Right cardiac atrium (tissue), 5 donors: ENCODE results near the gene POLN. TPM values are rescaled to one million over a fixed set of nuclear protein-coding genes. Genes with fewer than 3 reads are reported as not detected.

Experiments
- ATAC-seq, 2 donors: fragments of 200-7000 bp; cut with Tn5 transposase; one replicate each; pipeline versions ENCODE4 v1.8.0 to v1.9.1; 2020; ENCODE audit warnings: moderate library complexity in 2 of 2, mild to moderate bottlenecking in 1 of 2
- DNase-seq, 3 donors: peaks; one replicate each; pipeline ENCODE4 v3.0.0-alpha.2; 2020
- H3K27ac ChIP-seq: one replicate; pipeline ENCODE4 v1.5.1; 2013; ENCODE audit warnings: mild to moderate bottlenecking, low read length, control low read depth, moderate library complexity
- H3K27me3 ChIP-seq: one replicate; pipeline ENCODE4 v1.6.1; 2013; ENCODE audit not compliant: control insufficient read depth, insufficient read depth
- H3K4me1 ChIP-seq: one replicate; pipeline ENCODE4 v1.6.1; 2013; ENCODE audit warnings: low read length; ENCODE audit not compliant: control insufficient read depth, insufficient read depth
- H3K4me3 ChIP-seq: one replicate; pipeline ENCODE4 v1.5.1; 2013; ENCODE audit warnings: low read length, control low read depth
- H3K9me3 ChIP-seq: one replicate; pipeline ENCODE4 v1.6.1; 2013; ENCODE audit warnings: low read length; ENCODE audit not compliant: control insufficient read depth
- WGBS: extraction: QIAGEN DNeasy Blood & Tissue Kit; methylation state at CpG from one replicate; pipeline ENCODE4 v1.1.7; 2013; 5-methylcytosine and 5-hydroxymethylcytosine counted together
- intact Hi-C, 4 donors: fragments of 100-400 bp; cut with DNase I; formaldehyde crosslinking; loops; one replicate each; pipeline versions ENCODE4 v1.11.0 to v1.14.0; 2022 to 2023
- polyA plus RNA-seq: library from polyadenylated mRNA; stranded (reverse); fragments of 200-250 nt; gene quantifications from one replicate; pipeline ENCODE4 v1.2.3, GENCODE V29; 2013
- total RNA-seq, 4 donors: library from RNA; stranded (reverse); fragmentation: NEBNext Ultra II Directional; extraction: Animal tissue kit (Norgen Biotek cat#: 25700); gene quantifications; one replicate each; pipeline ENCODE4 v1.2.1, GENCODE V29; 2021
- donor health status: healthy with polysubstance abuse.
- donor health status: DM: no; HTN: yes; CAD: no.
- donor health status: DM: no; HTN: no; CAD: no.
- donor health status: DM: no; HTN: yes; CAD: no; lungs with severe emphysema.
- donor health status: DM: yes; HTN: yes; CAD: no.

The POLN gene
- total and polyA plus RNA-seq, 5 donors: 1.5 to 5.9 (median 3.8) TPM

DNA sequence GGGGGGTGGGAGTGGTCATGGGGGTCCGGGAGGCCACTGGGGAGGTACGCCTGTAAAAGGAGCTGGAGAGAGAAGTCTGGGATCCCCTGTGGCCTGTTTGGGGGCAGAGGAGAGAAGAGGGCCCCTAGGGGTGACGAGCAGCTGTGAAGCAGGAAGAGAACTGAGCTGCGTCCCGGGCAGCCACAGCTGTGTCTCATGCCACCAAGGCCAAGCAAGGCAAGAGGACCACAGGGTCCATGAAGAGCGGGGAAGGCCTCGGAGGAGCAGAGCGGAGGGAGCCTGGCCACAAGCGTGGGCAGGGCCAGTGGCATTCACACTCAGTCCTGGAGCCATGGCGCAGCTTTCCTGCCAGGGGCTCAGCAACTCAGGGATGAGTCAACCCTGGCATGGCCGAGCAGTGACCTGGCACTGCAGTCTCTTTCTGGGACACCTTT is 196.4 kb downstream of the POLN start:
- H3K9me3 ChIP-seq: no peaks in the 10 kb centered on the region
- no peak for ATAC-seq
- H3K27me3 ChIP-seq: no peaks in the 10 kb centered on the region
- no peak for DNase-seq
- H3K27ac ChIP-seq: no peak overlapping the region
- H3K4me1 ChIP-seq: no peaks in the 10 kb centered on the region
- intact Hi-C loops: no loop called here
- 76% methylated on average over 11 of the region's 11 CpGs for WGBS
- H3K4me3 ChIP-seq: no peak overlapping the region

DNA sequence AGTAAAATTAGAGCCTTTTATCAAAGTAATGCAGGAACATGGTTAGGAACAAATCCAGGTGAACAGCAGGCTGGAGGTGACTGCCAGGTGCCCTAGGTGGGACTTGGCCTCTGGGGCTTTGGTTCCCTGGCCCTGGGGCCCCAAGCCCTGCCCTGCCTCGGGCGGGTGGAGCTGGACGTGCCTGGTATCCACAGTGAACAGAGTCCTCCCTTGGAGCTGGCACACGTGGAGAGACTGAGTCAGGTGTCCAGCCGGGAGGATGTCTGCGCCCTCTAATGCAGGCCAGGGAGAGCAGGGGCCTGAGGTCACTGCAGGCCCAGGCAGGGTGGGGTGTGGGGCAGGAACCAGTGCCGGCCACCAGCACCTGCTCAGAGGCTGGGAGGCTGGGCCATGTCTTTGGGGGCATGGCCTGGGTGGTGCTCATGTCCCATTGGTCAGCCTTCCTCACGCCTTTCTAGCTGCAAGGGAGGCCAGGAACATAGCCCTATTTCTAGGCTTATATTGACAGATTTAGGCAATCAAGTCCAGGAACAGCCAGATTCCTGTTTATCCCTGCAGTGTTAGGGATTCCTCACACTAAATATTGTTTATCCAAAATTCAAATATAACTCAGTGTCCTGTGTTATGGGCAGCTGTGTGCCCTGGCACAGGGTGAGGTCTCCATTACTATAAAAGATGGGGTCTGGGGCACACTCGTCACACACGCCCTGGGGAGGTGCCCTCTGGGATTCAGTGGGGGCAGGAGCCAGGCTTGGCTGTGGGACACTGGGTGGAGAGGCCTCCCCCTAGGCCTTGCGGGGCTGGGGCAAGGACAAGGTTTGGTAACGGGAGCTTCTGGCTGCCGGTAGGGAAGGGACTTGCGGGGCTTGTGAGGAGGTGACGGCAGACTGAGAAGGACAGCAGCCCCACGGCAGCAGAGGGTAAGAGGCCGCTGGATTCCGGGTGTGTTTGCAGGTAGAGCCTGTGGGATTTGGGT is 197.1 kb downstream of the POLN start:
- ATAC-seq: no peak
- Histone ChIP-seq H3K9me3 (no peaks in the 10 kb centered on the region), H3K27ac (no peak overlapping the region), H3K27me3 (no peaks in the 10 kb centered on the region), H3K4me1 (no peaks in the 10 kb centered on the region), H3K4me3 (no peak overlapping the region)
- intact Hi-C loops: no loop called here
- peak in 1 of 3 donors; percentile 60 for DNase-seq
- 88% methylated on average over 18 of the region's 18 CpGs for WGBS

DNA sequence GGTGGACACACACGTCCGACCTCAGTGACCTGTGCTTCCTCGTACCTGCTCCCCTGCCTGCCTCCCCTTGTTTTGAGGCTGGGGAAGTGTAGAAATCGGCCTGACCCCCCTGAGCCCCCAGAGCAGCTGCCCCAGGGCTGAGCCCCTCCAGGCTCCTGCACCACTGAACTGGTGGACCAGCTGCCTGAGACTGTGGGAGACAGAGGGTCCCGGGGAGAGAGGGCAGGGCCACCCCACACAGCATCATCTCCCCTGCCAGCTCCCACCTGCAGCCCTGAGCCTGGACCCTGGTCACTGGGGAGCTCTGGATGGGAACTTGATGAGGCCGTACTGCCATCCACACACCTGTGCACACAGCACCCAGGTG is 197.8 kb downstream of the POLN start:
- DNase-seq (peak in 1 of 3 donors; percentile 44), ATAC-seq (no peak)
- no peak overlapping the region for H3K4me3 ChIP-seq
- H3K9me3 ChIP-seq: no peaks in the 10 kb centered on the region
- H3K27ac ChIP-seq: no peak overlapping the region
- WGBS: 88% methylated on average over 6 of the region's 6 CpGs
- H3K4me1 ChIP-seq: no peaks in the 10 kb centered on the region
- intact Hi-C loops: no loop called here
- H3K27me3 ChIP-seq: no peaks in the 10 kb centered on the region

DNA sequence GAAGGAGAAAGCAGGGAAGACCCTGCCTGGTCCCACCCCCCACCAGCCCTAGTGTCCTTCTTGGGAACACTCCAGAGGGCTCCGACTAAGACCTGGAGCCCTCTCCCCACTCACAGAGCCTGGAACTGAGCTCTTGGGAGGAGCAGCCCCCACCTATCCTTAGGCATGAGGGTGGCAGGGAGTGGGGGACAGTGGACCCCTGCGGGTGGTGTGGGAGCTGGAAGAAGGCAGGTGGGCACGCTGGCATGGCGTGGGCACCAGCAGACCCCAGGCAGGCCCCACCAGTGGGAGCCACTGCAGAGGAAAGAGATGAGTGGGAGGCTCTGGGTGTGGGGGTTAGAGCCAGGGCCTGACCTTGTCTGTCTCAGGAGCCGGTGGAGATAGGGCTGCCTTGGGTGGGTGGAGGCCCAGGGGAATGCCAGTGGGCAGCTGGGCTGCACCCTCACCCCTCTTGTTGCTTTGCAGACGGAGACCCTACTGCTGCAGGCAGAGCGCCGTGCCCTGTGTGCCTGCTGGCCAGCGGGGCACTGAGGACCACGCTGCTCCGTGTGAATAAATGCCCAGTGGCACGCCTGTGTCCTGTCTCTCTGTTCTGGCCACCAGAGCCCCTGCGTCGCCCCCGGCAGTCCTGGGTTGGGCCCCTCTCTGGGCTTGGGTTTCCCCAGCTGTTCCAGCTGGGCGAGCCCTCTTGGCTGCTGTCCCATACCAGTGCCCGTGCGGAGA is 198.4 kb downstream of the POLN start:
- intact Hi-C loops: no loop called here
- peak in 1 of 3 donors; percentile 48 for DNase-seq
- H3K4me3 ChIP-seq: no peak overlapping the region
- H3K27me3 ChIP-seq: no peaks in the 10 kb centered on the region
- no peaks in the 10 kb centered on the region for H3K4me1 ChIP-seq
- no peak overlapping the region for H3K27ac ChIP-seq
- ATAC-seq: no peak
- 91% methylated on average over 18 of the region's 18 CpGs for WGBS
- H3K9me3 ChIP-seq: no peaks in the 10 kb centered on the region

DNA sequence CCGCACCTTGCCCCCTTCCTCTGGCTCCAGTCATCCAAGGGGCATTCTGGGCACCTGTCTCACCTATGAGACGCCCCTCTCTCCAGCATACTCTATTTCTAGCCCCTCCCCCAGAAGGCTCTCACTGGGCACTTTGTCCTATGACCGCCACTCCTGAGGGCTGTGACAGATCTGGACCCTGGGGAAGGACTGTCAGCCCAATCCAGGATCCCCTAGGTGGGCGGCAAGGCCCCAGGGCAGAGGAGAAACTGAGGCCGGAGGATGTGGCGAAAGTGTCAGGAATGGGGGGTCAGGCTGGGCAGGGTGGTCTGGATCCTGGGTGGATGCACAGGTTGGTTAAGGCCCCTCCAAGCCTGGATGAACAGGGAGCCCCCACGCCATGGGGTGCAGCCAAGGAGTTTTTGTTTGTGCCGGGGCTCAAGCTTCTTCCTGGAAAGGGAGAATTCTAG is 198.9 kb downstream of the POLN start:
- 86% methylated on average over 8 of the region's 8 CpGs for WGBS
- H3K4me1 ChIP-seq: no peaks in the 10 kb centered on the region
- no peak for DNase-seq
- H3K27ac ChIP-seq: no peak overlapping the region
- H3K27me3 ChIP-seq: no peaks in the 10 kb centered on the region
- no peak for ATAC-seq
- intact Hi-C loops: no loop called here
- H3K9me3 ChIP-seq: no peaks in the 10 kb centered on the region
- H3K4me3 ChIP-seq: no peak overlapping the region

DNA sequence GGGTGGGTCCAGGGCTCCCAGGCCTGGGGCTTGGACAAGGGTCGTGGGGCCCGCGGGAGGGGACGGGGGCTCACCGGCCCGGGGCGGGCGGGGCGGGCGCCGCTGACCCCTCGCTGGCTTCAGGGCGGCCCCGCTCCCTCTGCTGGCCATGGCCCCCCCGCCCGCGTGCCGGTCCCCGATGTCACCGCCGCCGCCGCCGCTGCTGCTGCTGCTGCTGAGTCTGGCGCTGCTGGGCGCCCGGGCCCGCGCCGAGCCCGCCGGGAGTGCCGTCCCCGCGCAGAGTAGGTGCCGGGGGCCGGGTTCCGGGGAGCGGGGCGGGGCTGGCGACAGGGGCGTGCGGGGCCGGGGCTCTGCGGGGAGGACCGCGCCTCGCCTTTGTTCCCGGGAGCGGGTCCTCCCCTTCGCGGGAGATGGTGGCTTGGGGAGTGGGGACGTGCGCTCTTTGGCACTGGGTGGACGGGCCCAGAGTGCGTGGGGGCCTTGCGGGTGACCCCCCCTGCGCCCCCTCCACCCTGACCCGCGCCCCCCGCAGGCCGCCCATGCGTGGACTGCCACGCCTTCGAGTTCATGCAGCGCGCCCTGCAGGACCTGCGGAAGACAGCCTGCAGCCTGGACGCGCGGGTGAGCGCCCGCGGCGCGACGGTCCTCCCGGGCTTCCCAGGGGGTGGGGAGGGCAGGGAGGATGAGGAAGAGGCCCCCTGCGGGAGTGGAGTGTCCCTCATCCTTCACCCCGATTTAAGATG is 199.5 kb downstream of the POLN start:
- intact Hi-C loops: no loop called here
- ATAC-seq (peak; percentile 14 to 27), DNase-seq (peak in 2 of 3 donors; percentile 68 to 72)
- no peaks in the 10 kb centered on the region for H3K27me3 ChIP-seq
- H3K9me3 ChIP-seq: no peaks in the 10 kb centered on the region
- no peaks in the 10 kb centered on the region for H3K4me1 ChIP-seq
- H3K4me3 ChIP-seq: peak overlapping the region; percentile 92
- WGBS: 2% methylated on average over 80 of the region's 80 CpGs
- no peak overlapping the region for H3K27ac ChIP-seq

DNA sequence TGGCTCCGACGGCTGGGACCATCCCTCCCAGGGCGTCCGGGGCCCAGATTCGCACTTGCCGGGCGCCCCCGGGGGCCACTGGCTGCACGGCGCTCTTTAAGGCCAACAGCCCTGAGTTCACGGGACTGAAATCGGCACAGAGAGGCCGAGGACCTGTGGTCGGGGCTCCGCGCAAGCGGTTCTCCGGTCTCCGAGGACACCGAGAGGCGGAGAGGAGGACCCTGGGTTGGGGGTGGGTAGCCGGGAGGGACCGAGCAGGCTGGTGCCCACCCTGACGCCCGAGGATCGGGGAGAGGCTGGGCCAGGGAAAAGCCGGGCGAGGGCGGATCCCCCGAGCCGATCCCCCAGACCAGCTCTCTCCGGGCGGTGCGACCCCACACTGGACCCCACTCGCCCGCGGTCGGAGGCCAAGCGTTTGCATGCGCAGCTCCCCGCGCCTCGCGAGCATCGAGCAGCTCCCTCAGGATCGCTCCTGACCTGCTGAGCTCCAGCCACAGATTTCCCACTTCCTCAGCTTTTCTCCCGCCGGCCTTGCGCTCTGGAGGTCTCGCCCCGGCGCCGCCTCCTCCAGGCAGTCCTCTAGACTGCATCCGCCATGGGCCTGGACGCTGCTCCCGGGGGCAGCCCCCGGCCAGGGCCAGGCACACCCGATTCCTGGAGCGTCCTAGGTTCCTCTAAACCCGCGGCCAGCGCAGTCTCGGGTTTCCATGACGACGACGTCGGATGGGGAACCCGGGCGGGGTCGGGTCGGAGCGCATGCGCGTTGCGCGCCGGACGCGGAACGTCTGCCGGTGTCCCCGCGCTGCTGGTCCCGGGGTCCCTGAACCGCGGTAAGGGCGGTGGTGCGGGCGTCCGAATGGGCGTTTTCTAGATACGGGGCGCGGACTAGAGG is 200.4 kb downstream of the POLN start:
- ATAC-seq (peak; percentile 79 to 89), DNase-seq (peak; percentile 91 to 95 (median 94))
- under 1% methylated on average over 94 of the region's 94 CpGs for WGBS
- H3K4me1 ChIP-seq: no peaks in the 10 kb centered on the region
- H3K4me3 ChIP-seq: peak overlapping the region; percentile 92
- intact Hi-C loops: no loop called here
- no peaks in the 10 kb centered on the region for H3K9me3 ChIP-seq
- H3K27me3 ChIP-seq: no peaks in the 10 kb centered on the region
- H3K27ac ChIP-seq: no peak overlapping the region

DNA sequence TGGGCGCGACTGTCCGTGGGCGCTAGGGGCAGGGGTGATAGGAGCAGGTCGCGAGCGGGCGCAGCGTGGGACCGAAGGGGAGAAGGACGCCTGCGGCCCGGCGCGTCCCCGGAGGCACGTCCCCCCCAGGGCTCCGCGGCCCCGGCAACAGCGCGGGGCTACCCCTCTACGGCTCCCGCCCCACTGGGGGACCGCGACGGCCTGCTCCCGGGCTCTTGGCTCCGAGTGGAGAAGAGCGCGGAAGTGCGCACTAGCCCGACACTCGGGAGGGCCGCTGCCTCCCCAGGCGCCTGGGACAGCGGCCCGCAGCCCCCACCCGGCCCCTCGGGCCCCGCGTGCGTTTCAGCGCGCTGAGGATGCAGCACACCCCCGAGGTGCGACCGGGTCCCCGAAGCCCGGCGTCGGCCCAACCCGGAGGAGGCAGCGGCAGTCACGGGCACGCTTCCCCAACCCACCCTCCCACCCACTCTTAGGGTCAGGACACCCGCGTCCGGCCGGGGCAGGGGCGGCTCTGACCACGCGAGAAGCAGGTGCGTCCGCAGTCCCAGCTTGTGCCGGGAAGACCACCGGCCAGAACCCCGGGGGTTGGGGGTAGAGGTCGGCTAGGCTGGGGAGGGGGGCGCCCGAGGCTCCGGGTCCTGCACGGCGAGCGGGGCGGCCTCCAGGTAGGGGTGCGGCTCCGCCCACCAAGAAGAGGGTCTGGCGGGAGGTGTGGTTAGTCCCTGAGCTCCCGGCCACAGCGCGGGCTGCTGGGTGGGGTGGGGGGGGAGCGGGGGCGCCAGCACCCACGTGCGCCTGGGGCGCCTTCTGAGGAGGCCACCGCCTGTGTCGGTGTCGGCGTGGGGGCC is 201.3 kb downstream of the POLN start:
- Histone ChIP-seq H3K9me3 (no peaks in the 10 kb centered on the region), H3K4me3 (peak overlapping the region; percentile 92), H3K4me1 (no peaks in the 10 kb centered on the region), H3K27ac (no peak overlapping the region), H3K27me3 (no peaks in the 10 kb centered on the region)
- WGBS: 4% methylated on average over 91 of the region's 91 CpGs
- peak in 2 of 3 donors; percentile 47 to 53 for DNase-seq
- intact Hi-C loops: no loop called here
- ATAC-seq: peak; percentile 18

DNA sequence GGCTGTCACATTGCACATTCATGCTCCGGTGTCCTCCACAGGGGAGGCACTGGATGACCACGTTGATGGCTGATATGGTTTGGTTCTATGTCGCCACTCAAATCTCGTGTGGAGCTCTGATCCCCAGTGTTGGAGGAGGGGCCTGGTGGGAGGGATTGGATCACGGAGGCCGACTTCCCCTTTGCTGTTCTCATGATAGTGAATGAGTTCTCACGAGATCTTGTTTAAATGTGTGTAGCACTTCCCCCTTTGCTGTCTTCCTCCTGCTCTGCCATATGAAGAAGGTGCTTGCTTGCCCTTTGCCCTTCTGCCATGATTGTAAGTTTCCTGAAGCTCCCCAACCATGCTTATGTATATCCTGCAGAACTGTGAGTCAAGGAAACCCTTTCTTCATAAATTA is 205.1 kb downstream of the POLN start:
- intact Hi-C loops: no loop called here
- WGBS: 64% methylated on average over 7 of the region's 7 CpGs
- no peaks in the 10 kb centered on the region for H3K27me3 ChIP-seq

More for the DNA sequence above, 205.1 kb downstream of the POLN start:
- Histone ChIP-seq H3K4me3 (no peak overlapping the region), H3K27ac (no peak overlapping the region), H3K9me3 (no peaks in the 10 kb centered on the region), H3K4me1 (no peaks in the 10 kb centered on the region)
- DNase-seq: no peak
- ATAC-seq: no peak
